ENCODE data around the gene FCHO2.
A peak's percentile ranks its signal among the peaks of the same experiment; 100 is the strongest.
"Not testable (repeated sequence)": the region's sequence is repeated elsewhere in the genome, so short reads cannot be mapped to it uniquely, and the experiment has no call there.

Gene FCHO2

GRCh38 chr5:72956324-72957140 is 691 bp downstream of the FCHO2 start:
- DNase-seq: peak; percentile 4

- no peak for DNase-seq
Observed at GRCh38 chr5:72957337-72957736, 1.5 kb downstream of the FCHO2 start.

- DNase-seq: no peak
Observed at GRCh38 chr5:72959257-72959656, 3.4 kb downstream of the FCHO2 start.

GRCh38 chr5:72974481-72974880 is 18.6 kb downstream of the FCHO2 start:
- DNase-seq: not testable (repeated sequence)

GRCh38 chr5:72976810-72977209 is 21.0 kb downstream of the FCHO2 start:
- DNase-seq: not testable (repeated sequence)

- DNase-seq: no peak
Observed at GRCh38 chr5:72985719-72986118, 29.9 kb downstream of the FCHO2 start.

GRCh38 chr5:72988769-72989168 is 32.9 kb downstream of the FCHO2 start:
- DNase-seq: no peak

GRCh38 chr5:72991394-72991793 is 35.6 kb downstream of the FCHO2 start:
- DNase-seq: no peak

GRCh38 chr5:72994578-72994977 is 38.7 kb downstream of the FCHO2 start:
- DNase-seq: no peak

- DNase-seq: no peak
Observed at GRCh38 chr5:72996632-72997031, 40.8 kb downstream of the FCHO2 start.

GRCh38 chr5:72999916-73000315 is 44.1 kb downstream of the FCHO2 start:
- no peak for DNase-seq

GRCh38 chr5:73005886-73006285 is 50.0 kb downstream of the FCHO2 start:
- no peak for DNase-seq

GRCh38 chr5:73007051-73007450 is 51.2 kb downstream of the FCHO2 start:
- no peak for DNase-seq

GRCh38 chr5:73008831-73009230 is 53.0 kb downstream of the FCHO2 start:
- no peak for DNase-seq

GRCh38 chr5:73011612-73012011 is 55.8 kb downstream of the FCHO2 start:
- not testable (repeated sequence) for DNase-seq

- no peak for DNase-seq
Observed at GRCh38 chr5:73018892-73019291, 63.1 kb downstream of the FCHO2 start.

GRCh38 chr5:73019766-73020165 is 63.9 kb downstream of the FCHO2 start:
- DNase-seq: no peak

- no peak for DNase-seq
Observed at GRCh38 chr5:73022471-73023169, 66.8 kb downstream of the FCHO2 start.

- DNase-seq: not testable (repeated sequence)
Observed at GRCh38 chr5:73024946-73025544, 69.2 kb downstream of the FCHO2 start.

GRCh38 chr5:73027361-73027760 is 71.5 kb downstream of the FCHO2 start:
- no peak for DNase-seq

- no peak for DNase-seq
Observed at GRCh38 chr5:73027816-73028215, 72.0 kb downstream of the FCHO2 start.

GRCh38 chr5:73028991-73029595 is 73.3 kb downstream of the FCHO2 start:
- no peak for DNase-seq

- no peak for DNase-seq
Observed at GRCh38 chr5:73030531-73030930, 74.7 kb downstream of the FCHO2 start.

GRCh38 chr5:73030995-73031394 is 75.2 kb downstream of the FCHO2 start:
- DNase-seq: no peak
